ENCODE measurements around the gene SMIM12. TPM values are rescaled to one million over a fixed set of nuclear protein-coding genes. Genes with fewer than 3 reads are reported as not detected.

SMIM12 gene, protein sequence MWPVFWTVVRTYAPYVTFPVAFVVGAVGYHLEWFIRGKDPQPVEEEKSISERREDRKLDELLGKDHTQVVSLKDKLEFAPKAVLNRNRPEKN
- 35.8 and 36.8 TPM in 2 replicates for total RNA-seq (2022)
- percentile 79 among the genes with signal in this experiment for Bru-seq, nascent RNA
- BruChase-seq, experiment 1, labeled RNA remaining after a 6-hour chase: percentile 81 among the genes with signal in this experiment
- BruChase-seq, experiment 2, labeled RNA remaining after a 2-hour chase: percentile 85 among the genes with signal in this experiment
- long read RNA-seq, transcript SMIM12-202 (2 exons, 897 nt): minor isoform, 13 of 66 reads
- long read RNA-seq, transcript SMIM12-206 (2 exons, 3,454 nt): major isoform, 47 of 66 reads
- long read RNA-seq, partial matches to known transcripts: 0 of 66 reads
- long read RNA-seq, other reads (novel, unspliced or antisense): 5 of 66 reads

DNA sequence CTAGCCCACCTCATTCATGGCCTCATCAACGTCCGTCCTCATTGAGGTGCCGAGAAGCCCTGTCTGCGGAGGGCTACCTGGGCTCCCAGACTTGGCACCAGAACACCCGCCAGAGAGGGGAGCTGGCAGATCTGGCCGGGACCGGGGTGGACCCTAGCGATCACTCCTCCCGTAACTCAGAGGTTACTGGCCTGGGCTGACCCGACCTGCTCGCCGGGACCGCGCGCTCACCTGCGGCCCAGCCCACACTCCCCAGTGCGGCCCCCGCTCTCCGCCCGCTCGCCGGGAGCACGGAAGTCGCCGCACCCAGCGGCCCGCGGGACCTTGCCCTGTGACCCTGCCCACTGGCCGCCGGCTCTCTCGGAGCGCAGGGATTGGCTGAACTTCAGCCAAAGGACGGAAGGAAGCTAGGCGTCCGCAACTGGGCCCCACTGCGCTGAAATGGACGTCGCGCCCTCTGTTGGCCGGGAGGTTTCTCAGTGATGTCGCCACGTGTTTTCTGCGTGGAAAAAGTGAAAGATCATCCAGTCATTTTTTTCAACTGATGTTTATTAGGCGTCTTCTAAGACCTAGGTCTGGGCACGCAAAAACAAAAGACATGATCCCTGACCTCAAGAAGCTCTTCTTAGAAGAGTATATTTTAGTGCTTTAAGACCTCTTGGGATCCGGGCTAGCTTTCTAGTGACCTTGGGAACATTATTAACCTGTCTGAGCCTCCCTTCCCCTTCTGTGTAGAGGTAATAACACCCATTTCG lies at the start of gene SMIM12:
TSS of gene SMIM12 (minus strand) at position 304 of the 755 bp plus-strand sequence. CDS start 3,772 bp downstream, outside the sequence.
- Mint-ChIP-seq H3K4me3 (ENCODE audit: low read depth, unreplicated experiment) (peak within 1 kb of the TSS; percentile 92), H3K9me3 (ENCODE audit: low read depth, unreplicated experiment) (no peaks in the 10 kb centered on the region), H3K36me3 (ENCODE audit: insufficient read depth, unreplicated experiment) (peaks cover 38% of the 10 kb centered on the region), H3K4me1 (ENCODE audit: low read depth, unreplicated experiment) (peaks cover 19% of the 10 kb centered on the region), H3K27me3 (ENCODE audit: unreplicated experiment) (peaks cover 30% of the 10 kb centered on the region), H3K27ac (ENCODE audit: unreplicated experiment) (peak within 1 kb of the TSS; percentile 75)
- peak; percentile 93 for DNase-seq
- TF ChIP-seq, protein P1, sequence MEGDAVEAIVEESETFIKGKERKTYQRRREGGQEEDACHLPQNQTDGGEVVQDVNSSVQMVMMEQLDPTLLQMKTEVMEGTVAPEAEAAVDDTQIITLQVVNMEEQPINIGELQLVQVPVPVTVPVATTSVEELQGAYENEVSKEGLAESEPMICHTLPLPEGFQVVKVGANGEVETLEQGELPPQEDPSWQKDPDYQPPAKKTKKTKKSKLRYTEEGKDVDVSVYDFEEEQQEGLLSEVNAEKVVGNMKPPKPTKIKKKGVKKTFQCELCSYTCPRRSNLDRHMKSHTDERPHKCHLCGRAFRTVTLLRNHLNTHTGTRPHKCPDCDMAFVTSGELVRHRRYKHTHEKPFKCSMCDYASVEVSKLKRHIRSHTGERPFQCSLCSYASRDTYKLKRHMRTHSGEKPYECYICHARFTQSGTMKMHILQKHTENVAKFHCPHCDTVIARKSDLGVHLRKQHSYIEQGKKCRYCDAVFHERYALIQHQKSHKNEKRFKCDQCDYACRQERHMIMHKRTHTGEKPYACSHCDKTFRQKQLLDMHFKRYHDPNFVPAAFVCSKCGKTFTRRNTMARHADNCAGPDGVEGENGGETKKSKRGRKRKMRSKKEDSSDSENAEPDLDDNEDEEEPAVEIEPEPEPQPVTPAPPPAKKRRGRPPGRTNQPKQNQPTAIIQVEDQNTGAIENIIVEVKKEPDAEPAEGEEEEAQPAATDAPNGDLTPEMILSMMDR (IDR thresholded peaks at IDR 0.05; ENCODE audit: unreplicated experiment): peak; percentile 60
- no TSS peak for BruUV-seq (replicated peaks)
- CTCF ChIA-PET: interaction anchor here (0.8 to 1.5 kb wide), 8 partner anchors 24 to 172 kb away, joined by 3 to 6 read pairs (median 4); partner anchors contain the start of genes TMEM35B and ZMYM6
- intact Hi-C loops (cut with micrococcal nuclease; ENCODE audit: unreplicated experiment): loop anchor here (10.0 kb wide), 1 partner anchor 125 kb away; the partner anchor contains the start of gene TMEM35B

DNA sequence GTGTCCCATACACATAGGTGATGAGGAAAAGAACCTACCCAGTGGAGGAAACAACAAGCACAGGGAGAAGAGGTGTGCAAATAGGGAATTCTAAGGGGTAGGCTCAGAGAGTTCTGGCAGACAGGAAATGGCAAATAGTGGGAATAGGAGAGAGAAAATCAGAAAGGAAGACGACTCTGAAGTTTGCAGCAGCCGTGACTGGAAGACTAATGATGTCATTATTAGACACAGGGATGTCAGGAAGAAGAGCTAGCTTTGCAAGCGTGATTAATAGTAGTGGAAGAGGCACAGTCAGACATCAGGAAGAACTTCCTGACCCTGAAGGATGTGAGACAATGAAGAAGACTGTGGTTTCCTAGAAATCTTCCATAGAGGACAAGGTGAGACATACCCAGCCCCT lies 48.8 kb upstream of the SMIM12 start:
- CTCF ChIA-PET: no interaction called here
- Mint-ChIP-seq H3K27me3 (ENCODE audit: unreplicated experiment) (peaks cover 78% of the 10 kb centered on the region), H3K36me3 (ENCODE audit: insufficient read depth, unreplicated experiment) (no peaks in the 10 kb centered on the region), H3K4me1 (ENCODE audit: low read depth, unreplicated experiment) (no peaks in the 10 kb centered on the region), H3K9me3 (ENCODE audit: low read depth, unreplicated experiment) (no peaks in the 10 kb centered on the region), H3K4me3 (ENCODE audit: low read depth, unreplicated experiment) (no peak overlapping the region), H3K27ac (ENCODE audit: unreplicated experiment) (no peak overlapping the region)
- TF ChIP-seq, protein P1 (IDR thresholded peaks at IDR 0.05; ENCODE audit: unreplicated experiment): no peak
- no peak for DNase-seq
- BruUV-seq (replicated peaks): no TSS peak
- intact Hi-C loops (cut with micrococcal nuclease; ENCODE audit: unreplicated experiment): no loop called here

DNA sequence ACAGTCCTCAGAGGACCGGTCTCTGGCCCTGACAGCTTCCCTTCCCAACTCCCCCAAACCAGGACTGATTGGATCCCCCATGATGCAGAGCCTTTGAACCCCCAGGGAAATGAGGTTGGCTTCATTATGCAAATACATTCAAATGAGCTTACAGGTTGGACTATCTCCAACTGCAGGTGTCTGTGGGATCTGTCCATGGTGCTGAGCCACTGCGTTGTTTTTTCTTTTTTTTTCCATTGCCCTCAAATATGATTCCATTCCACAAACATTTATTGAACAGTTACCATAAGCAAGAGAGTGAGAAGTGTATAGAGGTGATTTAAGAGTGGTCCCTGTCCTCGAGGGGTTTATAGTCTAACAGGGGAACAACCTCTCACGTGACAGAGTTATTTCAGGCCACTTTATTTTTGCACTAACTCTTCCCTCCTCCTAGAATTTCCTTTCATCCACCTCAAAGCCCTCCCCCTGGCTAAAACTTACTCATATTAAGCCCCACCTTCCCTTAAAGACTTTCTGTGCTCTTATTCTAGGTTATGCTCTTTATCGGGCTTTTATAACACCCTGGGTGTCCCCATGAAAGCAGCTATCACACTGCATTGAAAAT lies 48.0 kb upstream of the SMIM12 start:
- H3K27ac Mint-ChIP-seq (ENCODE audit: unreplicated experiment): no peak overlapping the region
- H3K4me3 Mint-ChIP-seq (ENCODE audit: low read depth, unreplicated experiment): no peak overlapping the region
- H3K9me3 Mint-ChIP-seq (ENCODE audit: low read depth, unreplicated experiment): no peaks in the 10 kb centered on the region
- no peaks in the 10 kb centered on the region for H3K4me1 Mint-ChIP-seq (ENCODE audit: low read depth, unreplicated experiment)
- no peak for DNase-seq
- no peaks in the 10 kb centered on the region for H3K36me3 Mint-ChIP-seq (ENCODE audit: insufficient read depth, unreplicated experiment)
- CTCF ChIA-PET: no interaction called here
- TF ChIP-seq, protein P1 (IDR thresholded peaks at IDR 0.05; ENCODE audit: unreplicated experiment): no peak
- BruUV-seq (replicated peaks): no TSS peak
- intact Hi-C loops (cut with micrococcal nuclease; ENCODE audit: unreplicated experiment): no loop called here
- H3K27me3 Mint-ChIP-seq (ENCODE audit: unreplicated experiment): peaks cover 78% of the 10 kb centered on the region

DNA sequence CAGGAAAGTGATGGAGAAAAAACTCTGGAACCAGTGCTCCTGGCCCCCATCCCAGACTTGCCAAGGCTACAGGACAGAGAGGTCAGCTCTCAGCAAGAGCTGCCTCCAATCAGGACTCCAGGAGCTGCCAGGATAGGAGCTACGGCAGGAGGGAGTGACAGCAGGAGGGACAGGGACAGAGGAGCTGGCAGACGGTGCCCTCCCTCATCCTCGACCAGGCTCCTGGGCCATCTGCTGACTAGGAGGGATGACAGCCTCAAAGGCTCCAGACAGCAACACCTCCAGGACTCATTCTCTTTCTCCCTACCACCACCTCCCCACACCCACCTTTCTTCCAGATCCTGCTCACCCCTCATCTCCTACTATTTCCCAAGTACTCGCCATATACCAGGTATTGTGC lies 47.2 kb upstream of the SMIM12 start:
- Mint-ChIP-seq H3K27ac (ENCODE audit: unreplicated experiment) (no peak overlapping the region), H3K4me3 (ENCODE audit: low read depth, unreplicated experiment) (no peak overlapping the region), H3K9me3 (ENCODE audit: low read depth, unreplicated experiment) (no peaks in the 10 kb centered on the region), H3K4me1 (ENCODE audit: low read depth, unreplicated experiment) (no peaks in the 10 kb centered on the region), H3K36me3 (ENCODE audit: insufficient read depth, unreplicated experiment) (no peaks in the 10 kb centered on the region), H3K27me3 (ENCODE audit: unreplicated experiment) (peaks cover 82% of the 10 kb centered on the region)
- TF ChIP-seq, protein P1 (IDR thresholded peaks at IDR 0.05; ENCODE audit: unreplicated experiment): no peak
- CTCF ChIA-PET: no interaction called here
- intact Hi-C loops (cut with micrococcal nuclease; ENCODE audit: unreplicated experiment): no loop called here
- BruUV-seq (replicated peaks): no TSS peak
- DNase-seq: no peak

Data from Calu3 (cell line).